HUES48 (cell line): Measurements from ENCODE around the gene IL11RA.

Source experiments
- H3K27ac ChIP-seq: one replicate; pipeline ENCODE4 v1.7.0; 2013; ENCODE audit warnings: low read depth, low read length, inconsistent platforms
- H3K27me3 ChIP-seq: 2 replicates; pipeline ENCODE4 v1.6.1; 2013; ENCODE audit warnings: mild to moderate bottlenecking, low read length; ENCODE audit not compliant: control insufficient read depth, insufficient read depth
- H3K36me3 ChIP-seq: 2 replicates; pipeline ENCODE4 v1.6.1; 2013; ENCODE audit warnings: low read length; ENCODE audit not compliant: control insufficient read depth, insufficient read depth
- H3K4me1 ChIP-seq: 2 replicates; pipeline ENCODE4 v1.6.1; 2013; ENCODE audit warnings: mild to moderate bottlenecking, low read length; ENCODE audit not compliant: control insufficient read depth, insufficient read depth
- H3K4me3 ChIP-seq: 2 replicates; pipeline ENCODE4 v1.5.1; 2013; ENCODE audit warnings: mild to moderate bottlenecking, low read depth, low read length
- H3K9ac ChIP-seq: 2 replicates; pipeline ENCODE4 v1.6.1; 2013; ENCODE audit warnings: mild to moderate bottlenecking, low read depth, low read length, moderate library complexity
- H3K9me3 ChIP-seq: 2 replicates; pipeline ENCODE4 v1.6.1; 2013; ENCODE audit warnings: low read length; ENCODE audit not compliant: control insufficient read depth, insufficient read depth

IL11RA gene

GRCh38 chr9:34615132-34615531 is 36.9 kb upstream of the IL11RA start:
- no peak overlapping the region for H3K27ac ChIP-seq
- H3K9me3 ChIP-seq = no peaks in the 10 kb centered on the region
- peaks cover 8% of the 10 kb centered on the region; the same call in 1 of the 2 replicates for H3K4me1 ChIP-seq
- H3K4me3 ChIP-seq = no peak overlapping the region
- H3K27me3 ChIP-seq = no peaks in the 10 kb centered on the region; the same call in none of the 2 replicates
- 0 out of 2 replicates have a peak, but pooled peaks cover 4% of the 10 kb centered on the region for H3K36me3 ChIP-seq
- no peak overlapping the region for H3K9ac ChIP-seq

DNA sequence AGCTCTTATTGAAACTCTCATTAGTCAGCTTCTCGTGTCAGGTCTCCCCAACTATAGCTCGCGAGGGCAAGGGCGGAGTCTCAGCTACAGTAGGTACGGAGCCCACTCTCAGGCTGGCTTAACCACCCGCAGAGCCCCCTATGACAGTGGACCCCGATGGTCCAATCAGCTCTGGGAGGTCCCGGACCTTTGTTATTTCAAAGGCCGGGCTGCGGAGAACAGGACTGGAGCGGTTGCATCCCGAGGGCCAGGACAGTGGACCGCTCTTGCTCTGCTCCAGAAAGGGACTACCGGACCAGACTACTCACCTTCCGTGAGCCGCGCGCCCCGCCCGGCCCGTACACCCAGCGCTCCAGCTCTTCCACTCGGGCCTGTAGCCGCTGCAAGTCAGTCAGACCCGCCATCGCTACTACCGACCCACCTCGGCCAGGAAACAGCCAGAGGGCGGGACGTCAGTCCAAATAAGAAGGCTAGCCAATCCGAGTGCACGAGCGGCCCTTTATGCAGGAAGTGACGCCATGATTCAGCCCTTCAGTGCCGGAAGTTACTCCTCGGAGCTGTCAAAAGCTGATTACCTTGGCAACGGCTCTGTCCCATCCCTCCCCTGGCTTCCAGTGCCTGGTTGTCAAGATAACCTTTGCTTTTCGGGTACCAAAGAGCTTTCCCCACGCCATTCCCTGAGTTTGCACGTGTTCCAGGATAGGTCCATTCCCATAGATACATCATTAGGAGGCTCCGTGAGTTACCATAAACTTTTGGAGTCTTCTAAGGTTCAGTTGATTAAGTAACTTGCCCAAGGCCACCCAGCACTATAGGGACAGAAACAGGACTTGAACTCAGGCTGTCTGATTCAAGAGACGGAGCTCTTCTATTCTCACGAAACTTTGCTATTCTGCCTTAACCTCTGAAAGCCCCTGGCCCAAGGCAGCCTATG is 31.7 kb upstream of the IL11RA start, which contains the start of gene DCTN3:
TSS of gene DCTN3 (minus strand) at position 435 of the 934 bp plus-strand sequence. CDS start at position 404, 31 bp downstream.
- Histone ChIP-seq H3K27me3 (peaks cover 33% of the 10 kb centered on the region), H3K4me1 (no peaks in the 10 kb centered on the region; the same call in 1 of the 2 replicates), H3K4me3 (peak within 1 kb of the TSS; percentile 66), H3K27ac (no peak within 1 kb of the TSS), H3K9me3 (no peaks in the 10 kb centered on the region), H3K9ac (no peak within 1 kb of the TSS; the same call in 1 of the 2 replicates), H3K36me3 (0 out of 2 replicates have a peak, but pooled peaks cover 4% of the 10 kb centered on the region)

- no peak overlapping the region for H3K4me3 ChIP-seq
- H3K4me1 ChIP-seq = peaks cover 3% of the 10 kb centered on the region; the same call in 1 of the 2 replicates
- H3K9ac ChIP-seq = no peak overlapping the region
- H3K27me3 ChIP-seq = peaks cover 66% of the 10 kb centered on the region
- no peak overlapping the region for H3K27ac ChIP-seq
- no peaks in the 10 kb centered on the region for H3K9me3 ChIP-seq
- H3K36me3 ChIP-seq = no peaks in the 10 kb centered on the region
Observed at GRCh38 chr9:34623374-34624235, 28.4 kb upstream of the IL11RA start.

DNA sequence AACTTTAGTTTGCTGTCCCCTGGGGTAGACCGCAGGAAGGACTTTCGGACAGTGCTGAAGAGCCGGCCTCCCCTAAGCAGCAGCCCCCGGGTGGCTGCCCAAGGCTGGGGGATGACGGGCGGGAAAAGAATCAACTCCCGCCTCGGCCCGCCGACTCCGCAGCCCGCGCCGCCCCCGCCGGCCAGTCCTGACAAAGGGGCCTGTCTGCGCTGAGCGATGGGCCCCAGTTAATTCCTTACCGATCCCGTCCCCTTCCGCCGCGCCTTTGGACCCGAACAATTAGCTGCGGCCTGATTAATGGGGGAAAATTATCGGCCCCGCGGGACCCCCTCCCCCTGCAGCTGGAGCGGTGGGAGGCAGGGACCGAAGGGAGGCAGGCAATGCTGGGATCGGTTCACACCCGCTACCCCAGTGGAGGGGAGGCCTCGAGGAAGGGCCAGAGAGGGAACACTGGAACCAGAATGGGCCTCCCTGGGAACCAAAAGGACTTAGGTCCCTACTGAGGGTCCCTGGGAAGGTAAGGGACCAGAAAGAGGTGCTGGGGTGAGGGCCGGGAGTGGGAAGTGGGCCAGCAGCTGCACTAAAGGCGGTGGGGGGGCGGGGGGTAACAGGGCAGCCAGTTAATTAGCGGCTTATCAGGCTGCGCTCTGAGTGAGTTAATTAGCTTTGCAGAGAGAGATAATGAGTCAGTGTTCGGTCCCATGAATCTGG is 27.4 kb upstream of the IL11RA start:
- Histone ChIP-seq H3K9me3 (no peaks in the 10 kb centered on the region), H3K27ac (no peak overlapping the region), H3K9ac (no peak overlapping the region), H3K4me1 (peaks cover 3% of the 10 kb centered on the region; the same call in 1 of the 2 replicates), H3K27me3 (peaks cover 76% of the 10 kb centered on the region), H3K4me3 (peak overlapping the region; percentile 38), H3K36me3 (no peaks in the 10 kb centered on the region)

- Histone ChIP-seq H3K36me3 (no peaks in the 10 kb centered on the region), H3K4me1 (peaks cover 3% of the 10 kb centered on the region; the same call in 1 of the 2 replicates), H3K9ac (no peak overlapping the region), H3K9me3 (no peaks in the 10 kb centered on the region), H3K27ac (no peak overlapping the region), H3K27me3 (peaks cover 81% of the 10 kb centered on the region), H3K4me3 (no peak overlapping the region)
Observed at GRCh38 chr9:34625186-34625486, 26.8 kb upstream of the IL11RA start.

DNA sequence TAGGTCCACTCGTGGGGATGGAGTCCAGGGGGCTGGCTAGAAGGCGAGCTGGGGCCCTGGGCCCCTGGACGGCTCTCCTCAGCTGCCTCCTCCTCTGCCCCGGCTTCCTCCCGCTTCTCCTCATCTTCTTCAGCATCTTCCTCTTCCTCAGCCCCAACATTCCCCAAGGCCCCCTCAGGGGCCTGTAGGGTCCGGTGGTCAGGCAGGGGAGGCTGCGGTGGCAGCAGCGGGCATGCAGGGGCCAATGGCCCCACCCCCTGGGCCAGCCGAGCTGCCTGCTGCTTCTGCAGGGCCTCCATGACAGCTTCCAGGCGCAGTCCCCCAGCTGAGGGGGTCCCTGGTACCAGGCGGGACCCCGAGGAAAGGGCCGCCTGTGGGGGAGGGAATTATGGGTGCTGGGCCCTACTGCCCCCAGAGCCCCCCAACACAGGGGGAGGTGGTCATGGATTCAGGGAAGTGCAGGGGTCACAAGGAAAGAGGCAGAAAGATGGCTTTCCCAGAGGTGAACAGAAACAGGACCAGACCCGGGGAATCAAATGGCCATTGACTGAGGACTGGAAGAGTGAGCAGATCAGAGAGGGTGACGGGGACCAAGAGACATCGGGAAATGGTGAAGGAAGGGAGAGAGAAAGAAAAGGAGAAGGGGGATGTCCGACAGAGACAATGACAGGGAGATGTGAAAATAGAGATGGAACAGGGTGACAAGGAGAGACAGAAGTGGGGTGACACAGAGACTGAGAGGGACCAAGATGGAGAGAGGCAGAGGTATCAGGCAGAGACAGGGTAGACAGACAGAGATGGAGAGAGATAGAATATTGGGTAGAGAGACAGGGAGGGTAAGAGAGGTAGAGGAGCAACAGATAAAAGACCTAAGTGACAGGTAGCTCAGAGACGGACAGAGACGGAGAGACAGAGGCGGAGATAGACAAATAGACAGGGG is 24.0 kb upstream of the IL11RA start:
- Histone ChIP-seq H3K27me3 (peaks cover 99% of the 10 kb centered on the region), H3K4me3 (peak overlapping the region; percentile 61; the same call in 1 of the 2 replicates), H3K27ac (no peak overlapping the region), H3K9ac (no peak overlapping the region), H3K4me1 (peaks cover 3% of the 10 kb centered on the region; the same call in 1 of the 2 replicates), H3K36me3 (no peaks in the 10 kb centered on the region), H3K9me3 (no peaks in the 10 kb centered on the region)

DNA sequence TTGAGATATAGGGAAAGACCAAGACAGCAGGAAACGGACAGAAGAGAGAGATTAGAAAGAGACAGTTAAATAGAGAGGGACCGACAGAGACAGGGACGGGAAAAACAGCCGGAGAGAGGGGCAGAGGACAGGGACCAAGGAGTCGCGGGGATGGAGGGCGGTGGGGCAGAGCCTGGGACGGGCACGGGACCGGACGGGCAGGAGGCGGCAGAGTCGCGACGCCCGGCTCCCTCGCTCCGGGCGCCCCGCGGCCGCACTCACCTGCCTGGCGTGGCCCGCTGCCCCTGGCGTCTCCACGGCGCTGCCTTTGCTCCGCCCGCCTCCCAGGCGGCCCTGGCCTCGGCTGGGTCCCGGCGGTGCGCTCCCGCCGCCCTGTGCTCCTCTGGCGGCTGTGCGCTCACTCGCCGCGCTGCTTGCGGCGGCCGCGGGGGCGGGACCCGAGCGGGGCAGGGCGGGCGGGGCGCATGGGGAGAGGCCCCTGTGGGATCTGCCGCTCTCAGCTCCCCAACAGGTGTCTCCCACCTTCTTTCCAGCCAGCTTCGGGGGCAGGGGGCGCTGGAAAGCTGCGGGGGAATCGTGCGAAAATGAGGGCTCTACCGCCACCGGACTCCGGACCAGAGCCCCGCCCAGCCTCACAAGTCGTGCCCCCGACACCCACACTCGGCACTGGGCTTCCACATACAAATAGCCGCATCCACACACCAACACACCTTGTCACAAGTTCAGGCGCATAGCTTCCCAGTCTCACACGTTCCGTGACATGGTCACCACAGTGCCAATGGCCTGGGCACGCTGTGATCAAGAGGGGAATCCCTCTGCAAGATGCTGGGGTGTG is 23.1 kb upstream of the IL11RA start, which contains the start of gene ARID3C:
TSS of gene ARID3C (minus strand) at position 411 of the 835 bp plus-strand sequence. CDS start 1,052 bp downstream, outside the sequence.
- Histone ChIP-seq H3K9me3 (no peaks in the 10 kb centered on the region), H3K36me3 (no peaks in the 10 kb centered on the region), H3K4me1 (peaks cover 3% of the 10 kb centered on the region; the same call in 1 of the 2 replicates), H3K9ac (no peak within 1 kb of the TSS), H3K27me3 (peaks cover 91% of the 10 kb centered on the region), H3K4me3 (peak within 1 kb of the TSS; percentile 61), H3K27ac (no peak within 1 kb of the TSS)

DNA sequence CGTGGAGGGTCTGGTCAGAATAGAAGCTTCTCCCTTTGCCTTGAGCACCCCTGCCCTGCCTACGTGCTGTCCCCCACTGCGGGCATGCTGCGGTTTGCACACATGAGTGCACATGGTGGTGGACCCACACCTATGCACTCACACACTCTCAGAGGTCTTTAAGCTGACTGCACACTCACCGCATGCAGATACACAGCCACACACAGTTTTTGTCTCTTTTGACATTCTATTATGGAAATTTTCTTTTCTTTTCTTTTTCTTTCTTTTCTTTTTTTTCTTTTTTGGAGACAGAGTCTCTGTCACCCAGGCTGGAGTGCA is 22.5 kb upstream of the IL11RA start:
- Histone ChIP-seq H3K27me3 (peaks cover 85% of the 10 kb centered on the region), H3K4me3 (peak overlapping the region; percentile 61), H3K9ac (no peak overlapping the region), H3K4me1 (peaks cover 3% of the 10 kb centered on the region; the same call in 1 of the 2 replicates), H3K27ac (no peak overlapping the region), H3K9me3 (no peaks in the 10 kb centered on the region), H3K36me3 (no peaks in the 10 kb centered on the region)

GRCh38 chr9:34630402-34631154 is 21.4 kb upstream of the IL11RA start:
- no peak overlapping the region for H3K4me3 ChIP-seq
- peaks cover 74% of the 10 kb centered on the region for H3K27me3 ChIP-seq

More at GRCh38 chr9:34630402-34631154, 21.4 kb upstream of the IL11RA start:
- Histone ChIP-seq H3K36me3 (peaks cover 8% of the 10 kb centered on the region), H3K4me1 (0 out of 2 replicates have a peak, but pooled peaks cover 3% of the 10 kb centered on the region), H3K9me3 (no peaks in the 10 kb centered on the region), H3K27ac (no peak overlapping the region), H3K9ac (no peak overlapping the region)
